Lower leg skin (tissue), 3 donors: ENCODE data around the gene AHCYL2.

ENCODE experiments used
- CTCF ChIP-seq, 3 donors: fragments of 450-650 bp; IDR thresholded peaks; one replicate each; pipeline ENCODE4 v1.5.1; 2016; ENCODE audit warnings: antibody characterized with exemption in 3 of 3, mild to moderate bottlenecking in 3 of 3, moderate library complexity in 2 of 3
- POLR2A ChIP-seq, 2 donors: fragments of 450-650 bp; IDR thresholded peaks; one replicate each; pipeline ENCODE4 v1.6.1; 2016 to 2017; ENCODE audit warnings: antibody characterized with exemption in 2 of 2, mild to moderate bottlenecking in 1 of 2, moderate library complexity in 1 of 2

GRCh38 chr7:129245533-129245932 is 20.7 kb downstream of the AHCYL2 start:
- TF ChIP-seq CTCF (IDR thresholded peaks at IDR 0.05) = no peak
- no peak for TF ChIP-seq POLR2A (IDR thresholded peaks at IDR 0.05)
